Mesenteric fat pad (tissue), 1 donor: ENCODE results near the gene CTCF. TPM values are rescaled to one million over a fixed set of nuclear protein-coding genes. Genes with fewer than 3 reads are reported as not detected.
A peak's percentile ranks its signal among the peaks of the same experiment; 100 is the strongest.
"Not testable (repeated sequence)": the region's sequence is repeated elsewhere in the genome, so short reads cannot be mapped to it uniquely, and the experiment has no call there.

Experiments used
- DNase-seq: peaks from one replicate; pipeline ENCODE4 v3.0.0-alpha.2; 2020; ENCODE audit warnings: low spot score
- long read RNA-seq: library from polyadenylated mRNA; unstranded; transcript quantifications from one replicate; pipeline ENCODE4 v2.0.0, GENCODE V29; 2020
- total RNA-seq: library from RNA; stranded (reverse); fragmentation: NEBNext Ultra II Directional; extraction: Animal tissue kit (Norgen Biotek cat#: 25700); gene quantifications from one replicate; pipeline ENCODE4 v1.2.1, GENCODE V29; 2021
- donor health status: DM: yes; HTN: yes; CAD: no.

Gene CTCF, protein sequence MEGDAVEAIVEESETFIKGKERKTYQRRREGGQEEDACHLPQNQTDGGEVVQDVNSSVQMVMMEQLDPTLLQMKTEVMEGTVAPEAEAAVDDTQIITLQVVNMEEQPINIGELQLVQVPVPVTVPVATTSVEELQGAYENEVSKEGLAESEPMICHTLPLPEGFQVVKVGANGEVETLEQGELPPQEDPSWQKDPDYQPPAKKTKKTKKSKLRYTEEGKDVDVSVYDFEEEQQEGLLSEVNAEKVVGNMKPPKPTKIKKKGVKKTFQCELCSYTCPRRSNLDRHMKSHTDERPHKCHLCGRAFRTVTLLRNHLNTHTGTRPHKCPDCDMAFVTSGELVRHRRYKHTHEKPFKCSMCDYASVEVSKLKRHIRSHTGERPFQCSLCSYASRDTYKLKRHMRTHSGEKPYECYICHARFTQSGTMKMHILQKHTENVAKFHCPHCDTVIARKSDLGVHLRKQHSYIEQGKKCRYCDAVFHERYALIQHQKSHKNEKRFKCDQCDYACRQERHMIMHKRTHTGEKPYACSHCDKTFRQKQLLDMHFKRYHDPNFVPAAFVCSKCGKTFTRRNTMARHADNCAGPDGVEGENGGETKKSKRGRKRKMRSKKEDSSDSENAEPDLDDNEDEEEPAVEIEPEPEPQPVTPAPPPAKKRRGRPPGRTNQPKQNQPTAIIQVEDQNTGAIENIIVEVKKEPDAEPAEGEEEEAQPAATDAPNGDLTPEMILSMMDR
- total RNA-seq: 26.2 TPM
- long read RNA-seq, partial matches to known transcripts: 7 of 12 reads
- long read RNA-seq, other reads (novel, unspliced or antisense): 3 of 12 reads

DNA sequence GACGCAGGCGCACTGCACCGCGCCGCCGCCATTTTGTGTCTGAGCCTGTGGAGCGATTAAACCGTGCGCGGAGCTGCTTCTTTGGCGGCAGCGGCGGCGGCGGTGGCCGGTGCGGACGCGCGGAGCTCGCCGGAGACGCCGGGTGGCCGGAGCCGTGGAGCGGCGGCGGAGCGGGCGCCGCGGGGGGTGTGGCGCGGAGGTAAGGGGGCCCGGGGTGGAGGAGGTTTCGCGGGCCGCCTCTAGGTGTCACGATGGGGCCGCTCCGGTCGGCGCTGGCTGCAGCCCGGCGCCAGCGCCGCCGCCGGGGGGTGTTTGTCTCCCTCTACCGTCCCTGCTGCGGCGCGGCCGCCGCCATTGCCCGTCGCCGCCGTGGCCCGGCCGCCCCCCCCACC, at the start of gene CTCF:
Gene CTCF, plus strand, starts transcription at position 1 of the 392 bp plus-strand sequence. CDS start 48,307 bp downstream, outside the sequence.
- DNase-seq: peak; percentile 93

DNA sequence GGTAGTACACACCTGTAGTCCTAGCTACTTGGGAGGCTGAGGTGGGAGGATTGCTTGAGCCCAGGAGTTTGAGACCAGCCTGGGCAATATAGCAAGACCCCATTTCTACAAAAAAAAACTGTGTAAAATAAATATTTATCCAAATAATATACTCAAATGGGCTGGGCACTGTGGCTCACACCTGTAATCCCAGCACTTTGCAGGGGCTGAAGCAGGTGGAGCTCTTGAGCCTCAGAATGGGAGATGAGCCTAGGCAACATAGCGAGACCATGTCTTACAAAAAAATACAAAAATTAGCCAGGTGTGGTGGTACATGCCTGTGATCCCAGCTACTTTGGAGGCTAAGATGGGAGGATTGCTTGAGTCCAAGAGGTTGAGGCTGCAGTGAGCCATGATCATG, 48.4 kb upstream of the CTCF start:
- DNase-seq: not testable (repeated sequence)

DNA sequence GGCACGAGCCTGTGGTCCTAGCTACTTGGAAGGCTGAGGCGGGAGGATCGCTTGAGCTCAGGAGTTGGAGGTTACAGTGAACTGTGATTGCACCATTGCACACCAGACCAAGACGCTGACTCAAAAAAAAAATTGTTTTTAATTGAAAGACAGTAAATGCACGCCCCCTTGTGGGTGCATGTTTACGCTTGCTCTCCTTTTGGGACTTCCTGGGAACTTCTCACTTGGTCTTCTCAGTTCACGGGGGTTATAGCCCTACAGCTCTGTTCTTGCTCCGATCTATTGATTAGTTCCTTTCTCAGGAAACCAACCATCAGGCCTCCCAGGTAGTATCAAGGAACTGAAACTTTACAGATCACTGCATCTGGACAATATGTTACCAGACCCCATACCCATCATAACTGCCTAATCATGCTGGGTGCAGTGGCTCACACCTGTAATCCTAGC, 47.9 kb upstream of the CTCF start:
- no peak for DNase-seq

DNA sequence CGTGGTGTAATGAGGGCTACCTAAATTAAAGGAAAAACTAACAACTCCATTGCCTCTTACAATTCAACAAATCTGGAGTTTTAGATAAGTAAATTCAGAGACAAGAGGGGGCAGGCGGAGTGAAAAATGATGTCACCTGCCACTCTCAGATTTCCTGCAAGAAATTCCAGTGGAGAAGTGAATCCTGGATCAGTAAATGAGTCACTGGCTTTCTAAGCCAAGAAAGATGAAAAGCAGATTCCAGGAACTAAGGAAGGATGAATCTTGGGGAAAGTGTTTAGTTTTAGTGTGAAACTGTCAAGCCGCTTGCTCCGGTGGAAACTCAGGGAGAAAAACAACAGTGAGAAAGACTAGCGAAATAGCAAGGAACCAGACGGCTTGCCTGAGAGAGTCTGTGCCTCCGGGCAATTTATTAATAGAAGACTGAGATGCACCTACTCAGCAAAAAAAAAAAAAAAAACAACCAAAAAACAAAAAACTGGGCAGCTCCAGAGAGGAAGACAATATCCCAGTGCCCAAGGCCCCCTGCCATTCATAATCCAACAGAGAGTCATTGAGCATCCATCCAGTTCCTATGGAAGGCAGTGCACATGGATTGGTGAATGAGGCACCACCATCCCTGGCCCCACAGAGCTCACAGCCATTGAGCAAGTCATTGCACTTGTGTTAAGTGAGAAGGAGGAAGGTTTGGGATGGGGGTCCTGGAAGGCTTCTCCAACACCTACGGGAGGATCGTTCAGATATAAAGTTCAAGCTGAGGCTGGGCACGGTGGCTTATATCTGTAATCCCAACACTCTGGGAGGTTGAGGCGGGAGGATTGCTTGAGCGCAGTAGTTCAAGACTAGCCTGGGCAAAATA, 45.8 kb upstream of the CTCF start:
- no peak for DNase-seq

DNA sequence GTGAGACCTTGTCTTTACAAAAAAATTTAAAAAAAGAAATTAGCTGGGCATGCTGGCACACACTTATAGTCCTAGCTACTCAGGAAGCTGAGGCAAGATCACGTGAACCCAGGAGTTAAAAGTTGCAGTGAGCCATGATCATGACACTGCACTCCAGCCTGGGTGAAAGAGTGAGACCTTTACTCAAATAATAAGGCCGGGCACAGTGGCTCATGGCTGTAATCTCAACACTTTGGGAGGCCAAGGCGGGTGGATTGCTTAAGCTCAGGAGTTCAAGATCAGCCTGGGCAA, 45.2 kb upstream of the CTCF start:
- DNase-seq: no peak

DNA sequence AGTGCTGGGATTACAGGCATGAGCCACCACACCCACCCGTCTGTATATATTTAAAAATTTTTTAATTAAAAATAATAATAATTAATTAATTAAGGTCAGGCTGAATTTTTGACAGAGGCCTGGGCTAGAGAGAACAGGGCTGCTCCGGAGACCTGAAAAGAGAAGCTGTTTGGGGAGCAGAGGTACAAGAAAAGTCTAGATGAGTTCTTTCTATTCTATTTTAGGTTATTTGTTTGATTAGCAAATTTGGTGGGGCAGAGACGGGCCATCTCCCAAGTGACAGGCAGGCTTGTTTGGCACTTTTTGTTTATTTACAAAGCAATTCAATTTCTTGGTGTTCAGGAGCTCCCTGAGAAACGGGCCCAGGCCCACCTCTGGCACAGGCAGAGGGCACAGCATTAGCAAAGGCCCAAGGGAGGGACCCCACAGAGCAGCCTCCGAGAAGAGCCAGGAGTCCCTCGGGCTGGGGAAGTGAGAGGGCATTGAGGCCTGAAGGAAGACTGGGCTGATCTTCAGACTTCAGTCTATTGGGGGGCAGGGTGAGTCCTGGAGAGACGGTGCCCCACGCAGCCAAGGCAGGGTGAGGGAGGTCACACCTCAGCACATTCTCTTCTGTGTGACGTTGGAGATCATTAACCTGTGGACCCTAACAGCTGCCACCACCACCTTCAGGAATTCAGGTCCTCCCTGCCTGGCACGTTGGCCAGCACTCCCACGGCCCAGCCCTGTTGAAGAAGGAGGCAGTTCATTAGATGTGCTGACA, 44.5 kb upstream of the CTCF start:
- DNase-seq: no peak

DNA sequence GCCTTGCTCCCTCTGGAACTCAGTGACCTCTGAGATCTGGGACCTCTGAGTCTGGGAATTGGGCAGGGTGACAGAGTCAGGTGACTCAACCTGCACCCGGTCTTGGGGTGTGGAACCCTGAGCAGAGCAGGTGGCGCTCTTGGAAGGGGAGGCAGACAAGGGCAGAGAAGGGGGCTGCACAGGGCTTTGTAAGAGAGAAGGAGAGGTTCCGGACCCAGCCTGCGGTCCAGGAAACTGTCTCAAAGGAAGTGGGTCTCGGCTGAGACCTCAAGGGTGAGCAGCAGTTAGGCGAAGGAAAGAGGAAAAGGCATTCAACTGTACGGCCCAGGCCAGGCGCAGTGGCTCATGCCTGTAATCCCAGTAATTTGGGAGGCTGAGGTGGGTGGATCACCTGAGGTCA, 43.6 kb upstream of the CTCF start:
- no peak for DNase-seq

DNA sequence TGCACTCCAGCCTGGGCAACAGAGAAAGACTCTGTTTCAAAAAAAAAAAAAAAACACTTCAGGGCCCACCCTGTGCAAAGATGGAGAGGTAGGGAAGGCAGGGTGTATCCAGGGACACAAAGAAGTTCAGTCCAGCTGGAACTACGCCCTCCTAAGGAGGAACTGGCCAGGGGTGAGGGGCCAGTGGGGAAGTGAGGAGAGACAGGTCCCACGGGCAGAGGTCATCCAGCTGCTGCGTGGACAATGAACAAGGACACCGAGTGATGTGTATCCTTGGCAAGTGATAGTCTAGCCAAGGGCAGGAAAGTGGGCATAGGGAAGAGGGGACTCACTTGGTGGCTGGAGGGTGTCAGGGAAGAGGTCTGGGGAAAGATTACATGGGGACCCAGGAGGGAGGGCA, 43.1 kb upstream of the CTCF start:
- no peak for DNase-seq

DNA sequence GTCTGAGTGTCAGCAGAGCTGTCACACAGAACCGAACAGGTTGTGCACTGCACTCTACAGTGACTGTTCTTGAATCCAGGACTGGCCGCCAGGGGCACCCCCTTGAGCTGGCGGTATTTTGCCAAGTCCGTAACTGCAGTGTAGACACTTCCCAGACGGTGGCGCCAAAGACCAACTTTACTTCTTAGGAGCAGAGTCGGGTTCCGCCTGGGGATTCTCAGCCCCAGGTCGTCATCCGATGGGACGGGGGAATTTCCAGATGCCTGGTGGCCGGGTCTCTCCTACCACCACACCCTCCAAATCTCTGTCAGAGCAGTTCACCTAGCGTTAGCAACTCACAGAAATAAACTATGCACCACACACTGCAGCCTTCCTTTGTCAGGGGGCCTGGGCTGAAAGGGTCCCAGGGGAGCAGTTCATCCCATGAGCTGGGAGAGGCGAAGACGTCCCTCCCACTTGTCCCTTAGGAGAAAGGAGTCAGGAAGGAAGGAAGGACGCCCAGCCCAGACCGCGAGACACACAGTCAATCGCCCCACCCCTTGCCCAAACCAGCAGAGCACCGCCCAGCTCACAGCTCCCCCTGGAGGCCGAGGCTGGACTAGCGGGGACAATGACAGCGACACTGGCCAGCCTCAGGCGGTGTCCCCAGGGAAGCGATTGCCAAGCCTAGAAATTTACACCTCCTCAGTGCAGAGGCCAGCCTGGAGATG, 41.1 kb upstream of the CTCF start:
- peak; percentile 97 for DNase-seq

DNA sequence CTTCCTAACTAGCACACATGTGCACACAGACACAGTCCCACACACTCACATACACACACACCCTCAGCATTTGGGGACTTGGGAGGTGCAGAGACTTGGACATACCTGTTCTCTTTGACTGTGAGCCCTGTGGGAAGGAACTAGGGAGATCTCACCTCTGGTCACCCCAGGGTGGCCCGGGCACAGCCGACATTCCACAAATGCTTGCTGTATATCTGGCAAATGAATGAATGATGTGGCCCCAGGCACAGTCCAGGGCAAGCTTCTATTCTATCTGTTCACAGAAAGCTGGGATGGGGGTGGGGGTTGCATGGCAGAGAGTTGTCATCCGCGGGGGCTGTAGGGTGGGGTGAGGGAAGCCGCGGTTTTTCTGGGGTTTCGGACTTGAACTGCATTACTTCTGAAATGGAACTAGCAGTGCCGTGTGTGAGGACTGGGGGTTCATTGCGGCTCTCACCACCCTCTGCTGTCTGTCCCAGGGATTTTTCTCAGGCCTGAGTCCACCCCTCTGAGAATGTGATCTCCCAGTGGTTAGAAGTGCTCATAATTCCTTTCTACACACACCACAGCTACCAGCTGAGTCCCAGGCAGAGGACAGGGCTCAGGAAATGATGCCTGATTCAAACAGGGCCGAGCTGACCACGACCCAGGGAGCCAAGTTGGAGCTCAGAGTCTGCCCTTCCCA, 37.0 kb upstream of the CTCF start:
- no peak for DNase-seq

DNA sequence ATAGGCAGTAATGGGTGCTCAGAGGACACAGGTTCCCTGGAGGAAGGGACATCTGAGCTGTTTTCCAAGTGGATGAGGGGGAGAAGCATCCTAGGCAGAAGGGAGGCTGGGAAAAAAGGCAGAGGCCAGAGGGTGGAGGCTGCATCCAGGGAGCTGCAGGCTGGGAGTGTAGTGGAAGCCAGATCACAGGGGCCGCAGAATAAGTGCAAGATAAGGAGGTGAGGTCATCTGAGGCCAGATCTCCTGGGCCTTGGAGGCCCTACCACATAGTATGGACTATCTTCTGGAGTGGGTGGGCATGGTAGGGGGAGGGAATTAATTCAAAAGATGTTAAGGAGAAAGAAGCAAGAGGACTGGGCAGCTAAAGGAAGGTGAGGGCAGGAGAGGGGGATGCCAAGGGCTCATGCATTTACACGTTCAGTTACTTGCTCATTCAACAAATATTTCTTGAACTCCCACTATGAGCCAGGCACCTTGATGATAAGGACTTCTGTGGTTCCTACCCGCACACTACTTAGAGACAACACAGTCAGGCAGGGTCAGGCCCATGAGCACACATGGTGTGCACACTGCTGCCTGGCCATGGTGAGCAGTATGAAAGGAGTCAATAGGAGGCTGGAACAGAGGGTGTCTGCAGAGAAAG, 36.1 kb upstream of the CTCF start:
- DNase-seq: no peak

DNA sequence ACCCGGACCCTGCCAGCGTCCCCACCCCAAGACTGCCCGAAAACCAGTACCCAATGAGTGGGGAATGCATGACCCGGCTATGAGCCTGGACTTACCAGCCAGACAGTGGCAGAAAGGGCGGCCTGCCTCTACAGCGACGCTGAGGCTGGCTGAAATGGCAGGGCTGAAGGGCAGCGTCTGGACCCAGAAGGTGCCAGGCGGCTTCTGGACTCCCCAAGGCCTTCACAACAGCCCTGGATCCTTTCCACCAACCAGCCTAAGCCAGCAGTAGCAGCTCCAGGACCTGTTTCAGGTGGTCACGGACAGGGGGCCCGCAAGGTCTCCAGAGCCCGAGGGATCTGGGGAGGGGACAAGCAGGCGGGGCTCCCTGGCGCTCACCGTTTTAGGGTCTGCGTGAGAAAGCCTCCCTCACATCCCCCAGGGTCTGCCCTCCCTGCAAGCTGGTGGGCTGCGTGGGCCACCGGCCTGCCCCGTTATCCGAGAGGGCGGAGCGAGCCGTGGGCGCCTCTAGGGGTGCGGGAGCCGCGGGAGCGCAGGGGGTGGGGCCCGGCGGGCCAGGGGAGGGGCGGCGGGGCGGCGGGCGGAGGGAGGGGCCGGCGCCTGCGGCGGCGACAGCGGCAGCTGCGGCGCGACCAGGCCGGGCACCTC, 34.0 kb upstream of the CTCF start, which contains the start of gene RIPOR1:
Gene RIPOR1, plus strand, starts transcription at position 608 of the 648 bp plus-strand sequence. CDS start 9,618 bp downstream, outside the sequence.
- DNase-seq: no peak

DNA sequence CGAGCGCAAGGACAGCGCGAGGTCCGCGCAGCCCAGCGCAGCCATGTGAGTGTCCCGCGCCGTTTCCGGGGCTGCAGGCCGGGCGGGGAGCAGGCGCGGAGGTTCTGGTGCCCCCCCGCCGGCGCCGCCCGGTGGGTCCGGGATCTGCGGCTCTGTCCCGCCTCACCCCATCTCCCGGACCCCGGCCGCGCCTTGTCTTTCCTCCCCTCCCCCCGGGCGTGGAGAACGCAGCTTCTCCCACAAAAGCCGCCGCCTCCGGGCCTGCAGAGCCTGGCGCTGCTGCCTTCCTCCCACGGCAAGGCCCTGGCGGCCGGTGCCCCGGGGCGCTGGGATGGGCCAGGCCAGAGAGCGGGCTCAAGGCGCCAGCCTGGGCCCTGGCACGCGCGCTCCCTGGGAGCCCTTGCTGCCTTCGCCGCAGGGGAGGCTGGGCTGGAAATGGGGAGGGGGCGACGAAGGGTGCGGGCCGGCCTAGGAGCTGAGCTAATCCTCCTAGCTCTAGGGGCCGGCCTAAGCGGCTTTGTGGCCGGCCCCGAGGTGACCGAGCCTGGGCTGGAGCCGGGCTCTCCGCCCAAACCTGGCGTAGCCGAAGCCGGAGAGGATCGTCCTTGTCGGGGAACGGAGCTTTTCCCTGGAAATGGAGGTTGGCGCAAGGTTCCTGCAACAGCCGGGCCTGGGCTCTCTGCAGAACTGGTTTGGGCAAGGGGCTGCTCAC, 33.3 kb upstream of the CTCF start:
- DNase-seq: no peak

DNA sequence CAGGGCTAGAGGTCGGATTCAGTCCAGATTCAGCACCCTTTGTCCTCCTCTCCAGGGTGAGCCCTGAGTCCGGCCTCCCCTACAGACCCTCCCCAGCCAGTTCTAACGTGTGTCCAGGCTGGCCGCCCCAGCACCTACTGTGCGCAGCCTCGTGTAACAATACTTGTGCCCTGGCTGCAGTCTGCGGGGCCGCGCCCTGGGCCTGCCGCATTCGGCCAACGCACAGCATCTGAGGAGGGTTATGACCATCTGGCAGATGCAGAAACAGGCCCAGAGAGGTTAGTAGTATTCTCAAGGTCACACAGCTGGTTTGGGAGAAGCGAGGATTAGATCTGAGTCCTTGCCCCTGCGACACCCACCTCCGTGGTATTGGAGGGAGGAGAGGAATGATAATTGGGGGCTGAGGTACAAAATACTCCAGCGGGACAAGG, 32.7 kb upstream of the CTCF start:
- no peak for DNase-seq

DNA sequence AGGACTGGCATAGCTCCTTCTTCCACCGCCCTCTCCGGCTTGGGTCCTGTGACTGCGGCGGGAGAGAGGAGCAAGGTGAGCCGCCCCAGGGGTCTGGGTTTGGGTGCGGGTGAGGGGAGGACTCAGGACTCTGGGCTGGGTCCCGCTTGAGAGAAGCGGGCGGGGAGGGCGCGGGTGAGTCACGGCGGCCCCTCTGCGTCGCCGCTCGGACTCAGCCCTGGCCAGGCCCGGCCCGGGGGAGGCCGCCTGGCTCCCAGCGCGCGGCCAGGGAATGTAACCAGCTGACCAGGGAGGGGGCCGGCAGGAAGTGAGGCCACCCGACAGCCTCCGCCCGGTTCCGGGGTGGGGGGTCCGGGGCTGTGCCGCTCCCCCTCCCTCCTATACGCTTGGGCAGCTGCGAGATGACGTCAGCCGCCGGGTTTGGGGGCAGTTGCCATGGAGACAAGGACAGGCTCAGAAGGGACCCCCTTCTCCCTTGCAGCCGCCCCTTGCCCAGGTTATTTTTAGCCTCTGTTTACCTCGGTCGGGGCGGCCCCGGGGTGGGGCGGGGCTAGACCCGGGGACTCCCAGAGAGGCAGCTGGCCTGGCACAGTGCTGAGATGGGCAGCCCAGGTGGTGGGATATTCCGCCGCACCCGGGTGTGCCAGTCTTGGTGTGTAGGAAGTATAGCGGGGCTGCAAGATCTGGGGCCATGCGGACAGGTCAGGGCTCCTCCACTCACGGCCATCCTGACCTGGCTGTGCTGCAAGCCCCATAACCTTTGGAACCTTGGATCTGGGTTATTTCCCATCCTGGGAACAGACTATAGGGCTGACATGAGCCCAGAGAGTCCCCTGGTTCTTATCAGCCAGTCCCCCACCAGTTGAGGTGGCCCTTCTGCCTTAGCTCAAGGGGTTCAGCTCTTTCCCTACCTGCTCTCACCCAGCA, 32.0 kb upstream of the CTCF start:
- DNase-seq: peak; percentile 92

DNA sequence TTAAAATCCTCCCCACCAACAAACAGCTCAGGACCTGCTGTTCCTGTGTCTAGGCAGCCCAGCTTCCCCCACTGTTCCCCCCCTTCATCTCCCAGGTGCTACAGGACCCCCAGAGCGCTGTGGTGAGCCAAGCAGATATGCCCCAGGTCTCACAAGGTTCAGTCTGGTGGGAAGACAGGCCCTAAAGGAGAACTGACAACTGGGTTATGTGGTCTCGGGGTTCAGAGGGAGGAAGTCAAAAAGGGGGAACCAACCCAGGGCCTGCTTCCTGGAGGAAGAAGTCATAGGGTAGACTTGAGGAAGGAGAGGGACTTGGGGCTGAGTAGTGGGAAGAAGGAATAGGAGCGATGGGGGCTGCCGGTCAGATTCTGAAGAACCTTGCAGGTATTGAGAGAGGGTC, 31.1 kb upstream of the CTCF start:
- no peak for DNase-seq
